IPS DF 19.7 (cell line): Measurements from ENCODE around the gene TP63.
"Not testable (repeated sequence)": the region's sequence is repeated elsewhere in the genome, so short reads cannot be mapped to it uniquely, and the experiment has no call there.

Experiments
- DNase-seq: peaks from one replicate; pipeline ENCODE4 v3.0.0-alpha.2; 2013; ENCODE audit warnings: low read depth, low spot score

The TP63 gene

GRCh38 chr3:189631373-189631408 is at the start of gene TP63:
TP63 (plus strand) TSS chr3:189631389; CDS start chr3:189631516, 127 bp downstream.
- no peak for DNase-seq

GRCh38 chr3:189582179-189582578 is 49.0 kb upstream of the TP63 start:
- no peak for DNase-seq

- DNase-seq = no peak
Measured at GRCh38 chr3:189584645-189585044, 46.5 kb upstream of the TP63 start.

- DNase-seq = no peak
Measured at GRCh38 chr3:189586941-189587663, 44.1 kb upstream of the TP63 start.

- no peak for DNase-seq
Measured at GRCh38 chr3:189587664-189588040, 43.5 kb upstream of the TP63 start.

- DNase-seq = no peak
Measured at GRCh38 chr3:189588070-189588469, 43.1 kb upstream of the TP63 start.

- no peak for DNase-seq
Measured at GRCh38 chr3:189588475-189589178, 42.6 kb upstream of the TP63 start.

GRCh38 chr3:189589179-189589569 is 42.0 kb upstream of the TP63 start:
- DNase-seq = no peak

GRCh38 chr3:189590223-189590622 is 41.0 kb upstream of the TP63 start:
- no peak for DNase-seq

GRCh38 chr3:189593581-189593980 is 37.6 kb upstream of the TP63 start:
- no peak for DNase-seq

GRCh38 chr3:189596078-189596979 is 34.9 kb upstream of the TP63 start:
- not testable (repeated sequence) for DNase-seq

GRCh38 chr3:189597918-189598317 is 33.3 kb upstream of the TP63 start:
- DNase-seq = no peak

- no peak for DNase-seq
Measured at GRCh38 chr3:189598530-189599225, 32.5 kb upstream of the TP63 start.

- no peak for DNase-seq
Measured at GRCh38 chr3:189602471-189602870, 28.7 kb upstream of the TP63 start.

- DNase-seq = no peak
Measured at GRCh38 chr3:189605717-189606116, 25.5 kb upstream of the TP63 start.

- no peak for DNase-seq
Measured at GRCh38 chr3:189606774-189607173, 24.4 kb upstream of the TP63 start.

GRCh38 chr3:189612641-189613040 is 18.5 kb upstream of the TP63 start:
- not testable (repeated sequence) for DNase-seq

GRCh38 chr3:189613122-189613521 is 18.1 kb upstream of the TP63 start:
- no peak for DNase-seq

GRCh38 chr3:189621948-189622603 is 9.1 kb upstream of the TP63 start:
- DNase-seq = no peak

- no peak for DNase-seq
Measured at GRCh38 chr3:189622629-189623028, 8.6 kb upstream of the TP63 start.

GRCh38 chr3:189624130-189624529 is 7.1 kb upstream of the TP63 start:
- DNase-seq = no peak

GRCh38 chr3:189625071-189625470 is 6.1 kb upstream of the TP63 start:
- no peak for DNase-seq
